ENCODE measurements around the gene GALK1. TPM values are rescaled to one million over a fixed set of nuclear protein-coding genes. Genes with fewer than 3 reads are reported as not detected.

The GALK1 gene
- total and polyA plus RNA-seq, 2 of the 13 experiments (the other 11 are each of a cell fraction or from before 2014, with no cell fraction given) = 59.9 to 93.6 TPM

DNA sequence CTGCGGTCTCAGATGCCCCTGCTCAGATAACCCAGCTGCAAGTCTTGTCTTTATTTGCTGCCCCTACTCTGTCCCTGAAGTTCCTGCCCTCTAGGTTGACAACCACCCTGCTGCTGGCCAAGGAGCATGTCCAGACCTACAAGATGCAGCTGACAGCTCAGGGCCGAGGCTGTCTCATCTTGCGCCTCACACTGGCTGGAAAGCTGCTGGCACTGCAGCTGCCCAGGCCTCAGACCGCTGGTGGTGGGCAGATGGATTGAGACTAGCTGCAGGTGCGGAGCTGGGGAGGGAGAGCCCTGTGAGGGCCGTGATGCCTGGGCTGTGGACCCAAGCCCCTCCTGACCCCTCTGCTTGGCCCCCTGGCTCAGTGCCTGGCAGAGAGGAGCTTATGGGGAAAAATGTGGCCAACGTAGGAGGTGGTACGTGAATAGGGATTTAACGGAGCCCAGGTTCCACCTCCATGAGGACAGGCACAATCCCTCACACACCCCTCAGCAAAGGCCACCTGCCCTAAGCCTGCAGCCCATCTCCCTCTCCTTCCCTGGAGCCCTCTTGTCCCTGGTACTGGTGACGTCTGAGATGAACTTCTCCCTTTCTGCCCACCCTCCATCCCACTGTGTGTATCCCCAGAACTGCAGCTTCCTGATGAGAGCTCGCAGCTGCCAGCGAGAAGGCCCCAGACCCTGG is 8.3 kb upstream of the GALK1 start (continued):
- TF ChIP-seq PHF5A (CRISPR knock-in tag; IDR thresholded peaks at IDR 0.05; ENCODE audit: low read depth, unreplicated experiment) (no peak), SRSF1 (optimal IDR thresholded peaks at IDR 0.05; ENCODE audit: low read depth, low read length) (no peak), ZNF430 (CRISPR knock-in tag; IDR thresholded peaks at IDR 0.05) (no peak), FOSL2 (CRISPR knock-in tag; IDR thresholded peaks at IDR 0.05) (peak; percentile 33; the same call in 1 of the 2 replicates), MIXL1 (CRISPR knock-in tag; IDR thresholded peaks at IDR 0.05) (no peak), NRL (CRISPR knock-in tag; IDR thresholded peaks at IDR 0.05; ENCODE audit: borderline replicate concordance) (no peak), CAMTA2 (CRISPR knock-in tag; IDR thresholded peaks at IDR 0.05; ENCODE audit: borderline replicate concordance) (no peak), ZNF230 (CRISPR knock-in tag; IDR thresholded peaks at IDR 0.05) (no peak), NFKB2 (CRISPR knock-in tag; IDR thresholded peaks at IDR 0.05; ENCODE audit: borderline replicate concordance) (no peak), U2AF1 (optimal IDR thresholded peaks at IDR 0.05; ENCODE audit: low read depth, low read length) (no peak), MXD4 (CRISPR knock-in tag; IDR thresholded peaks at IDR 0.05) (no peak), ZFP37 (CRISPR knock-in tag; IDR thresholded peaks at IDR 0.05; ENCODE audit: borderline replicate concordance) (no peak), TFAP4 (IDR thresholded peaks at IDR 0.05; ENCODE audit: borderline replicate concordance, low read depth) (no peak), MAFG (CRISPR knock-in tag; IDR thresholded peaks at IDR 0.05) (no peak), CERS6 (CRISPR knock-in tag; IDR thresholded peaks at IDR 0.05) (no peak), NCOA1 (CRISPR knock-in tag; IDR thresholded peaks at IDR 0.05) (no peak), ZNF383 (CRISPR knock-in tag; IDR thresholded peaks at IDR 0.05; ENCODE audit: borderline replicate concordance) (no peak), ZBTB44 (CRISPR knock-in tag; IDR thresholded peaks at IDR 0.05) (no peak), ZBTB26 (CRISPR knock-in tag; IDR thresholded peaks at IDR 0.05; ENCODE audit: borderline replicate concordance) (0 out of 2 replicates have a peak, but pooled peaks have one; percentile 25), RAD21 (CRISPR knock-in tag; IDR thresholded peaks at IDR 0.05) (no peak), TP53 (CRISPR knock-in tag; conservative IDR thresholded peaks at IDR 0.05) (no peak)
- TF ChIP-seq, protein P1, sequence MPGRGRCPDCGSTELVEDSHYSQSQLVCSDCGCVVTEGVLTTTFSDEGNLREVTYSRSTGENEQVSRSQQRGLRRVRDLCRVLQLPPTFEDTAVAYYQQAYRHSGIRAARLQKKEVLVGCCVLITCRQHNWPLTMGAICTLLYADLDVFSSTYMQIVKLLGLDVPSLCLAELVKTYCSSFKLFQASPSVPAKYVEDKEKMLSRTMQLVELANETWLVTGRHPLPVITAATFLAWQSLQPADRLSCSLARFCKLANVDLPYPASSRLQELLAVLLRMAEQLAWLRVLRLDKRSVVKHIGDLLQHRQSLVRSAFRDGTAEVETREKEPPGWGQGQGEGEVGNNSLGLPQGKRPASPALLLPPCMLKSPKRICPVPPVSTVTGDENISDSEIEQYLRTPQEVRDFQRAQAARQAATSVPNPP (CRISPR knock-in tag; IDR thresholded peaks at IDR 0.05) = no peak
- TF ChIP-seq, protein P2, sequence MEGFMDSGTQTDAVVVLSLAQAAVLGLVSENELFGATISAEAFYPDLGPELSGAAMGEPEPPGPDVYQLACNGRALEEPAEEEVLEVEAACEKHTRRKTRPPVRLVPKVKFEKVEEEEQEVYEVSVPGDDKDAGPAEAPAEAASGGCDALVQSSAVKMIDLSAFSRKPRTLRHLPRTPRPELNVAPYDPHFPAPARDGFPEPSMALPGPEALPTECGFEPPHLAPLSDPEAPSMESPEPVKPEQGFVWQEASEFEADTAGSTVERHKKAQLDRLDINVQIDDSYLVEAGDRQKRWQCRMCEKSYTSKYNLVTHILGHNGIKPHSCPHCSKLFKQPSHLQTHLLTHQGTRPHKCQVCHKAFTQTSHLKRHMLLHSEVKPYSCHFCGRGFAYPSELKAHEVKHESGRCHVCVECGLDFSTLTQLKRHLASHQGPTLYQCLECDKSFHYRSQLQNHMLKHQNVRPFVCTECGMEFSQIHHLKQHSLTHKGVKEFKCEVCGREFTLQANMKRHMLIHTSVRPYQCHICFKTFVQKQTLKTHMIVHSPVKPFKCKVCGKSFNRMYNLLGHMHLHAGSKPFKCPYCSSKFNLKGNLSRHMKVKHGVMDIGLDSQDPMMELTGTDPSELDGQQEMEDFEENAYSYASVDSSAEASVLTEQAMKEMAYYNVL (CRISPR knock-in tag; IDR thresholded peaks at IDR 0.05; ENCODE audit: borderline replicate concordance) = no peak

All from HepG2 (cell line).